NOMO-1 treated with DMSO at 0.1 percent for 48 hours (cell line): ENCODE data around the gene VPS33B.

Experiments used
- DNase-seq: peaks from one replicate; lab custom pipeline; 2025; ENCODE audit not compliant: unreplicated experiment; lab: John Stamatoyannopoulos, UW

Gene VPS33B

DNA sequence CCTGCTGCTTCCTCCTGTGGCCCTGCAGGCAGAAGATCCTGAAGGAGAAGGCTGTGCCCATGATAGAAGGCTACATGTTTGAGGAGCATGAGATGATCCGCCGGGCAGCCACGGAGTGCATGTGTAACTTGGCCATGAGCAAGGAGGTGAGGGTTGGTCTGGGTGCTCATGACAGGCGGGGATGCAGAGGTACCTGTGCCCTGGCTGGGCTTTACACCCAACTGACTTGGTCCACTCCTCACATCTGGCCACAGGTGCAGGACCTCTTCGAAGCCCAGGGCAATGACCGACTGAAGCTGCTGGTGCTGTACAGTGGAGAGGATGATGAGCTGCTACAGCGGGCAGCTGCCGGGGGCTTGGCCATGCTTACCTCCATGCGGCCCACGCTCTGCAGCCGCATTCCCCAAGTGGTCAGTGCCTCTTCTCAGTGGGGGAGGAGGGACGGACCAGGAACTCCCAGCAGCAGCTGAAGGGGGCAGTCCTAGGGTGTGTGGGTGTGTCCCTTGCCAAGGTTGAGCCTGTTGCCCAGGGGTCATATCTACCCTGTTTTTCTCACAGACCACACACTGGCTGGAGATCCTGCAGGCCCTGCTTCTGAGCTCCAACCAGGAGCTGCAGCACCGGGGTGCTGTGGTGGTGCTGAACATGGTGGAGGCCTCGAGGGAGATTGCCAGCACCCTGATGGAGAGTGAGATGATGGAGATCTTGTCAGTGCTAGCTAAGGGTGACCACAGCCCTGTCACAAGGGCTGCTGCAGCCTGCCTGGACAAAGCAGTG lies 69.3 kb downstream of the VPS33B start:
- DNase-seq = no peak

GRCh38 chr15:90950676-90951075 lies 71.7 kb downstream of the VPS33B start:
- DNase-seq = no peak

- no peak for DNase-seq
Observed at GRCh38 chr15:90949979-90950675, 72.3 kb downstream of the VPS33B start.
